ENCODE data around the gene SLC22A25.
"Not testable (repeated sequence)": the region's sequence is repeated elsewhere in the genome, so short reads cannot be mapped to it uniquely, and the experiment has no call there.

SLC22A25 gene

DNA sequence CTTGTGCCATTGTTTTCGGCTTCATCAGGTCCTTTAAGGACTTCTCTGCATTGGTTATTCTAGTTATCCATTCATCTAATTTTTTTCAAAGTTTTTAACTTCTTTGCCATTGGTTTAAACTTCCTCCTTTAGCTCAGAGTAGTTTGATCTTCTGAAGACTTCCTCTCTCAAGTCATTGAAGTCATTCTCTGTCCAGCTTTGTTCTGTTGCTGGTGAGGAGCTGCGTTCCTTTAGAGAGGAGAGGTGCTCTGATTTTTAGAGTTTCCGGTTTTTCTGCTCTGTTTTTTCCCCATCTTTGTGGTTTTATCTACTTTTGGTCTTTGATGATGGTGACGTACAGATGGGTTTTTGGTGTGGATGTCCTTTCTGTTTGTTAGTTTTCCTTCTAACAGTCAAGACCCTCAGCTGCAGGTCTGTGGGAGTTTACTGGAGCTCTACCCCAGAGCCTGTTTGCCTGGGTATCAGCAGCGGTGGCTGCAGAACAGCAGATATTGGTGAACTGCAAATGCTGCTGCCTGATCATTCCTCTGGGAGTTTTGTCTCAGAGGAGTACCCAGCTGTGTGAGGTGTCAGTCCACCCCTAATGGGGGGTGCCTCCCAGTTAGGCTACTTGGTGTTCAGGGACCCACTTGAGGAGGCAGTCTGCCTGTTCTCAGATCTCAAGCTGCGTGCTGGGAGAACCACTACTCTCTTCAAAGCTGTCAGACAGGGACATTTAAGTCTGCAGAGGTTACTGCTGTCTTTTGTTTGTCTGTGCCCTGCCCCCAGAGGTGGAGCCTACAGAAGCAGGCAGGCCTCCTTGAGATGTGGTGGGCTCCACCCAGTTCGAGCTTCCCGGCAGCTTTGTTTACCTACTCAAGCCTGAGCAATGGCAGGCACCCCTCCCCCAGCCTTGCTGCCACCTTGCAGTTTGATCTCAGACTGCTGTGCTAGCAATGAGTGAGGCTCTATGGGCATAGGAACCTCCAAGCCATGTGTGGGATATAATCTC lies 7.6 kb downstream of the SLC22A25 start:
- not testable (repeated sequence) for DNase-seq (ENCODE audit: low read depth in 2 of 2)

DNA sequence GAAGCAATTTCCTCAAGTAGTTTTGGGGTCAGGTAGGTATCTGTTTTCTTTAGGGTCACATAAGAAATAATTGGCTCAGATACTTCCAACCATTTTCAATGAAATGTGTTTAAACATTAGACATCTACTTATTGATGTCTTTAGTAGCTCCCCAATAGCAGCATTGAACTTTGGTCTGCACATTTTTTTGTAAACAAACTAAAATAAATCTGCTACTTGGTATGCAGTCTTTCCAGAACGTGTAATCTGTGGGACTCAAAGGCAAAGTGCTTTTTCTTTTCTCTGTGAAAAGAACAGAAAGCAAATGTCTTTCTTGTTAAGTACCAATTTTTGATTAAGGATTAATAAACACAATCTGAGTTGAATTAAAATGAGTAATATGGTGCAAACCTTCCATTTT lies 13.6 kb downstream of the SLC22A25 start:
- no peak for DNase-seq (ENCODE audit: low read depth in 2 of 2)

DNA sequence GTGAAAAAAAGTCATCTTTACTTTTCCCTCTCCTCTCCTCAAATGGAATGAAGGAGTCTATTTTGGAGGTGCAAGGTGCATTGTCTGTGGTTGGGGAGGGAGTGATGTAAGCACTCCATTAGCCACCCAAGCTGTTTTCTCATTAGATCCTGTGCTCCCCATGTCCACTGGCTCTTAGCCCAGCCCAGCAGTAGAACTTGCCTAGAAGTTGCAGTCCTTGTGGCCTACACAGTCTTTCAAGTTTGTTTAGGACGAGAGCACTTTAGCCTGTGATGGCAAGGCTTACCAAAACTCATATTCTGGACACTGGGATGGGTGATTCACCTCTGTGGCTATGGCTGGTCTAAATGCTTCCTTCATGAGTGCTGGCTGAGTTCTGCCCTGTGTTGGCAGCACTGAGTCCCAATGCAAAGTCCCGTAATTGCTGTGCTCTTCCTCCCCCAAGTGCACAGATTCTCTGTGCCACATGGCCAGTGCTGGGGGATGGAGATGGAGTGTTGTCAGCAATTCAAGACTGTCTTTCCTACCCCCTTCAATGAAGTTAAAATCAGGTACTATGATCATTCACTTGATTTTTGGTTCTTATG lies 15.8 kb downstream of the SLC22A25 start:
- DNase-seq (ENCODE audit: low read depth in 2 of 2), result no peak

DNA sequence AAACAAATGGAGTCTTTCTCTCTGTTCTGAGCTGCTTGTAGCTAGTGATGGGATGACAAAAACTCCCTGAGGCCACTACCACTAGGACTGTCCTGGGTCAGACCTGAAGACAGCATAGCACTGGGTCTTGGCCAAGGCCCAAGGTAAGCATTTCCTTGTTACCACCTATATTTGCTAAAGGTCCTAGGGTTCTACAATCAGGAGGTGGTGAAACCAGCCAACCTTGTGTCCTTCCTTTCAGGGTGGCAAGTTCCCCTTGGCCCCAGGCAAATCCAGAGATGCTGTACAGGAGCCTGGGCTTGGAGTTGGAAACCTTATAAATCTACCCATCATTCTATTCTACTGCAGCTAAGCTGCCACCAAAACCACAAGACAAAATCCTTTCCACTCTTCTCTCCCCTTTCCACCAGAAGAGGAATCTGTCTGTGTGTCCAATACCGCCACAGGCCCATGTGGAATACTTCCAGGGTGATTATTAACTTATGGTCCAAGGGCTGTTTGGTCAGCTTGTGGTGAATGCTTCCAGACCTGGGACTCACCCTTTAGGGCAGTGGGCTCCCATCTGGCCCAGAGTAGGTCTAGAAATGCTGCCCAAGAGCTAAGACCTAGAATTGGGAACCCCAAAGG lies 16.8 kb downstream of the SLC22A25 start:
- no peak for DNase-seq (ENCODE audit: low read depth in 2 of 2)

DNA sequence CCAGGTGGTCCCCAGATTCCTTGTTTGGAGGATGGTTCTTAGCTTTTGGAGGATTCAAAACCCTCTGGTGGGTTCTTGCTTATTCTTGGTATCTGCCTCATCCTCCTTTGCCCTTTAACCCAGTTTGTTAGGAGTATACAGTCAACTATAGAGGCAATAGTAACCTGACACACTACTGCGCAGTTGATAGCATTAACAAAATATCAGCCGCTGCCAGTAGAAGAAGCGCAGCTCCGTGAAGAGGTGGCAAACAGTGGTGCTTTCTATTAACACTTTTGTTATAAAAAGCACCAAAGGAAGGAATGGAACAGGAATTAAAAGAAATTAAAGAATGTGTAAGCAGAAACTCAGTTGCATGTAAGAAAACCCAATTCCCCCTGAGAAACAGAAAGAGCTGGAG lies 29.3 kb downstream of the SLC22A25 start:
- DNase-seq (ENCODE audit: low read depth in 2 of 2), result no peak

DNA sequence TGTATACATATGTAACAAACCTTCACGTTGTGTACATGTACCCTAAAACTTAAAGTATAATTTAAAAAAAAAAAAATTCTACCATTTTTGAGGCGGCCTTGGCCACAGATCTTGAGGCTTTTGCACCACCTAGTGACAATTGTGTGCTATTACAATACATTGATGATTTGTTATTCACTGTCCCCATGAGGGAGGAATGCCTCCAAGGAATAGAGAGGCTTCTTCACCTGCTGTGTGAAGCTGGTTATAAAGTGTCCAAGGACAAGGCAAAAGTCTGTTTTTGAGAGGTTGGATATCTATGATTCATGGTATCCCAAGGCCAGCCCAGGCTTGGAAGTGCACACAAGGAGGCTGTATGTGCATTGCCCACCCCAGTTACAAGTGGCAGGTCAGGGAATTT lies 30.7 kb downstream of the SLC22A25 start:
- DNase-seq (ENCODE audit: low read depth in 2 of 2), result no peak

DNA sequence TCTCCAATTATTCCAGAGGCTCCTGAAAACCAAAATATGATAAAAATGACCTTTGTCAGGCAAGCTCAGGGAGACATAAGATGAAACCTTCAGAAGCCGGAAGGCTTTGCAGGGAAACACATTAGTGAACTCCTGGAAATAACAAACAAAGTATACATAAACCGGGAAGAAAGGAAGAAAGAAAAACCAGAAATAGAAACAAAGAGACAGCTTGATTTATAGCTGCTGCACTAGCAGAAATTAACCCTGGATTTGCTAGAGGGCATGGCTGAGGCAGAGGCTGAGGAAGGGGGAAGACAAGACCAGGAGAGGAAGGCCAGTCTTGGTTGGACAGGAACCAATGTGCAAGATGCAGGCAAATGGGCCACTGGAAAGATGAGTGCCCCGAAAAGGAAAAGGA lies 33.3 kb downstream of the SLC22A25 start:
- DNase-seq (ENCODE audit: low read depth in 2 of 2), result no peak
